Endothelial cell of umbilical vein (primary cell): ENCODE measurements around the gene DOC2B. TPM values are rescaled to one million over a fixed set of nuclear protein-coding genes. Genes with fewer than 3 reads are reported as not detected.

Experiments
- BruUV-seq: library from RNA; stranded (reverse); fragments of 400-500 nt; replicated peaks from 2 replicates; lab custom pipeline; 2021; lab: Mats Ljungman, UMichigan
- CTCF ChIA-PET: fragments of 300-600, 350-600 bp; sonication (Branson Sonifier 250); formaldehyde crosslinking; loops from one replicate; lab custom pipeline; 2021; ENCODE audit warnings: antibody characterized with exemption, inconsistent platforms; lab: Charles Lee
- POLR2A ChIA-PET: fragments of 300-600, 350-600 bp; sonication (Branson Sonifier 250); formaldehyde crosslinking; loops from one replicate; lab custom pipeline; 2021; ENCODE audit warnings: antibody characterized with exemption, inconsistent platforms; lab: Charles Lee
- DNase-seq: peaks from one replicate; pipeline ENCODE4 v3.0.0-alpha.2; 2011; ENCODE audit warnings: low read depth, low spot score
- FAIRE-seq: peaks from 2 replicates; lab custom pipeline; 2011; peaks lifted over from hg19 to GRCh38; lab: Jason Lieb, UNC
- H2AFZ ChIP-seq: 2 replicates; pipeline ENCODE4 v1.6.0; 2012; ENCODE audit warnings: low read depth, low read length, control low read depth, inconsistent platforms
- H3K27ac ChIP-seq: 2 replicates; pipeline ENCODE4 v1.5.1; 2011; ENCODE audit warnings: low read depth, mild to moderate bottlenecking, control low read depth, low read length, moderate library complexity; ENCODE audit not compliant: insufficient read depth
- H3K27me3 ChIP-seq, 2 experiments: 2 replicates each; pipeline versions ENCODE4 v1.6.0 to v1.6.1; 2011; ENCODE audit warnings: low read length in 2 of 2, mixed read lengths in 1 of 2; ENCODE audit not compliant: control insufficient read depth in 2 of 2, insufficient read depth in 2 of 2
- H3K36me3 ChIP-seq, 2 experiments: 2 replicates in 1 of 2; 3 replicates in 1 of 2; pipeline ENCODE4 v1.5.1; 2011; ENCODE audit warnings: low read length in 2 of 2, mild to moderate bottlenecking in 1 of 2, moderate library complexity in 1 of 2; ENCODE audit not compliant: control insufficient read depth in 2 of 2, insufficient read depth in 2 of 2; ENCODE audit errors: extremely low read depth in 1 of 2
- H3K4me1 ChIP-seq: 3 replicates; pipeline ENCODE4 v1.5.1; 2011; ENCODE audit warnings: mild to moderate bottlenecking, low read length; ENCODE audit not compliant: control insufficient read depth, insufficient read depth; ENCODE audit errors: extremely low read depth
- H3K4me2 ChIP-seq: 2 replicates; pipeline ENCODE4 v1.6.1; 2011; ENCODE audit warnings: low read length, control low read depth, mixed read lengths; ENCODE audit not compliant: insufficient read depth
- H3K4me3 ChIP-seq, 3 experiments: fragments of 200-600 bp in 1 of 3; sonication (generic), shearing (Covaris generic) in 1 of 3; replicated peaks in 1 of 3; 2 replicates each; pipeline ENCODE4 v1.5.1; 2011 to 2016; ENCODE audit warnings: control low read depth in 3 of 3, low read length in 3 of 3, mild to moderate bottlenecking in 2 of 3, inconsistent platforms in 1 of 3, low read depth in 1 of 3, moderate library complexity in 1 of 3; ENCODE audit not compliant: insufficient read depth in 1 of 3
- H3K79me2 ChIP-seq: 2 replicates; pipeline ENCODE4 v1.6.0; 2012; ENCODE audit warnings: low read length, inconsistent platforms; ENCODE audit not compliant: control insufficient read depth, insufficient read depth
- H3K9ac ChIP-seq: replicated peaks from 2 replicates; pipeline ENCODE3; 2011; ENCODE audit warnings: low read length, control low read depth; ENCODE audit not compliant: insufficient read depth; ENCODE audit errors: extremely low read depth
- H3K9me1 ChIP-seq: replicated peaks from 3 replicates; pipeline ENCODE4 v1.6.0; 2011; ENCODE audit warnings: mild to moderate bottlenecking, low read length; ENCODE audit not compliant: control insufficient read depth, insufficient read depth; ENCODE audit errors: extremely low read depth
- H3K9me3 ChIP-seq: replicated peaks from 2 replicates; pipeline ENCODE4 v1.5.1; 2012; ENCODE audit warnings: low read length, inconsistent platforms; ENCODE audit not compliant: control insufficient read depth, insufficient read depth
- H4K20me1 ChIP-seq: replicated peaks from 2 replicates; pipeline ENCODE3; 2011; ENCODE audit warnings: mild to moderate bottlenecking, low read length; ENCODE audit not compliant: control insufficient read depth, insufficient read depth; ENCODE audit errors: extremely low read depth
- CTCF ChIP-seq, 2 donors: IDR thresholded peaks; 1 replicate in 1 of 2; 2 replicates in 1 of 2; pipeline ENCODE4 v1.5.1; 2011; ENCODE audit warnings: low read length in 2 of 2, mild to moderate bottlenecking in 2 of 2, moderate library complexity in 2 of 2, control low read depth in 1 of 2, inconsistent platforms in 1 of 2, low read depth in 1 of 2; ENCODE audit not compliant: insufficient read depth in 1 of 2; ENCODE audit errors: extremely low read depth in 1 of 2
- EZH2 ChIP-seq: IDR thresholded peaks from 2 replicates; pipeline ENCODE4 v1.6.1; 2012; ENCODE audit warnings: borderline replicate concordance, low read depth, mild to moderate bottlenecking, moderate library complexity, low read length, inconsistent platforms; ENCODE audit not compliant: severe bottlenecking
- FOS ChIP-seq: IDR thresholded peaks from 2 replicates; pipeline ENCODE4 v1.6.1; 2011; ENCODE audit warnings: mild to moderate bottlenecking, low read length, moderate library complexity, borderline replicate concordance; ENCODE audit not compliant: insufficient read depth
- GATA2 ChIP-seq: IDR thresholded peaks from 2 replicates; pipeline ENCODE4 v1.7.0; 2011; ENCODE audit warnings: low read depth, mild to moderate bottlenecking, moderate library complexity, mixed read lengths, low read length; ENCODE audit not compliant: insufficient read length, insufficient read depth
- JUN ChIP-seq: IDR thresholded peaks from 2 replicates; pipeline ENCODE4 v1.6.1; 2011; ENCODE audit warnings: borderline replicate concordance, low read depth; ENCODE audit not compliant: insufficient read length, insufficient read depth
- MAX ChIP-seq: IDR thresholded peaks from 2 replicates; pipeline ENCODE4 v1.6.1; 2011; ENCODE audit not compliant: insufficient read depth, insufficient read length
- MYC ChIP-seq: IDR thresholded peaks from one replicate; pipeline ENCODE4 v1.6.1; 2011; ENCODE audit warnings: mild to moderate bottlenecking, low read depth, low read length
- POLR2A ChIP-seq: IDR thresholded peaks from 2 replicates; pipeline ENCODE4 v1.6.1; 2012; ENCODE audit warnings: low read depth, mild to moderate bottlenecking, control low read depth, low read length
- POLR2AphosphoS5 ChIP-seq: IDR thresholded peaks from 2 replicates; pipeline ENCODE4 v1.6.1; 2012; ENCODE audit warnings: low read depth, mild to moderate bottlenecking, control low read depth, low read length, moderate library complexity; ENCODE audit not compliant: insufficient read depth
- dilution Hi-C: fragments of 300-500 bp; cut with MboI; formaldehyde crosslinking; loops from one replicate; pipeline ENCODE4 v1.15.0; 2019; ENCODE audit warnings: low sequenced_read_pairs; ENCODE audit not compliant: extremely low pct_ligation_motif_present
- intact Hi-C: fragments of 100-400 bp; cut with micrococcal nuclease; formaldehyde crosslinking; loops from one replicate; pipeline ENCODE4 v1.10.0; 2022
- polyA plus RNA-seq, 4 experiments: library from polyadenylated mRNA; depleted of rRNA in 3 of 4; stranded (reverse) in 3 of 4; unstranded in 1 of 4; fragments of >200 nt; gene quantifications; 2 replicates each; pipeline versions ENCODE4 v1.2.1 to v1.2.3, GENCODE V29; 2011 to 2012; ENCODE audit warnings: missing spikeins in 1 of 4
- total RNA-seq: library from RNA; stranded (reverse); gene quantifications from 2 replicates; pipeline ENCODE4 v1.2.3, GENCODE V29; 2021

Gene DOC2B
- total and polyA plus RNA-seq, 2 donors (not counting 3 experiments of a cell fraction or from before 2014, with no cell fraction given), result 0.10 to 0.22 TPM

- Histone ChIP-seq H4K20me1 (no peaks in the 10 kb centered on the region), H3K36me3 (no peaks in the 10 kb centered on the region), H3K9me1 (no peaks in the 10 kb centered on the region), H3K4me3 (no peak overlapping the region), H3K27ac (no peak overlapping the region), H3K79me2 (no peaks in the 10 kb centered on the region), H3K4me1 (no peaks in the 10 kb centered on the region), H3K27me3 (peaks cover 30 to 32% of the 10 kb centered on the region in 2 experiments), H3K4me2 (no peak overlapping the region), H3K9me3 (no peaks in the 10 kb centered on the region), H3K9ac (no peak overlapping the region), H2AFZ (no peak overlapping the region)
- FAIRE-seq (no peak), DNase-seq (no peak)
- CTCF ChIA-PET, result interaction anchor here (1.2 to 1.5 kb wide), 2 partner anchors 14 to 207 kb away, joined by 3 to 5 read pairs; no protein-coding TSS in a partner anchor
- BruUV-seq, result no TSS peak
- TF ChIP-seq CTCF (IDR thresholded peaks at IDR 0.05; ENCODE audit: extremely low read depth in 1 of 2, insufficient read depth in 1 of 2, low read depth in 1 of 2, low read length in 2 of 2) (no peak), JUN (no peak), FOS (no peak), GATA2 (no peak), MAX (no peak), POLR2A (no peak), POLR2AphosphoS5 (no peak), MYC (no peak), EZH2 (no peak)
- dilution Hi-C loops (no loop called here), intact Hi-C loops (no loop called here)
- POLR2A ChIA-PET, result no interaction called here
Measured at GRCh38 chr17:178292-179065, 3.0 kb downstream of the DOC2B start.
